Kidney (tissue), 14 donors: Measurements from ENCODE around the gene ZNF516. TPM values are rescaled to one million over a fixed set of nuclear protein-coding genes. Genes with fewer than 3 reads are reported as not detected.

Experiments used
- DNase-seq, 5 donors: peaks; one replicate each; pipeline ENCODE4 v3.0.0-alpha.2; 2013 to 2020
- FAIRE-seq: peaks from 2 replicates; lab custom pipeline; 2012; peaks lifted over from hg19 to GRCh38; lab: Jason Lieb, UNC
- H3K27ac ChIP-seq, 2 donors: one replicate each; pipeline ENCODE4 v1.7.0; 2013; ENCODE audit warnings: low read depth in 2 of 2, low read length in 2 of 2, inconsistent platforms in 1 of 2
- H3K27me3 ChIP-seq: one replicate; pipeline ENCODE4 v1.7.1; 2013; ENCODE audit warnings: low read length, inconsistent platforms; ENCODE audit not compliant: control insufficient read depth, insufficient read depth
- H3K36me3 ChIP-seq, 3 donors: one replicate each; pipeline versions ENCODE4 v1.7.0 to v1.7.1; 2013; ENCODE audit warnings: low read length in 3 of 3, control low read depth in 1 of 3, inconsistent platforms in 1 of 3; ENCODE audit not compliant: insufficient read depth in 3 of 3, control insufficient read depth in 2 of 3
- H3K4me1 ChIP-seq, 3 donors: one replicate each; pipeline versions ENCODE4 v1.7.0 to v1.7.1; 2013; ENCODE audit warnings: low read length in 3 of 3, inconsistent platforms in 1 of 3, low read depth in 1 of 3; ENCODE audit not compliant: control insufficient read depth in 2 of 3, insufficient read depth in 2 of 3
- H3K4me3 ChIP-seq, 3 donors: one replicate each; pipeline versions ENCODE4 v1.7.0 to v1.8.1; 2013; ENCODE audit warnings: low read length in 3 of 3, control low read depth in 1 of 3, inconsistent platforms in 1 of 3
- H3K9ac ChIP-seq, 3 donors: one replicate each; pipeline versions ENCODE4 v1.7.0 to v1.7.1; 2013; ENCODE audit warnings: low read length in 3 of 3, control low read depth in 1 of 3, inconsistent platforms in 1 of 3
- H3K9me3 ChIP-seq, 3 donors: one replicate each; pipeline versions ENCODE4 v1.7.0 to v1.7.1; 2013; ENCODE audit warnings: low read length in 3 of 3, control low read depth in 1 of 3, inconsistent platforms in 1 of 3; ENCODE audit not compliant: control insufficient read depth in 2 of 3, insufficient read depth in 1 of 3
- intact Hi-C: fragments of 100-400 bp; cut with DNase I; formaldehyde crosslinking; loops from one replicate; pipeline ENCODE4 v1.11.1; 2022
- polyA plus RNA-seq: library from polyadenylated mRNA; stranded (reverse); fragments of 350-450 nt; fragmentation: Illumina TruSeq; extraction: RNeasy Lipid Tissue Mini Kit (QIAGEN cat#74804); gene quantifications from one replicate; pipeline ENCODE4 v1.2.3, GENCODE V29; 2014; ENCODE audit warnings: low read depth, low replicate concordance; ENCODE audit not compliant: insufficient read depth
- total RNA-seq: library from RNA; stranded (reverse); fragmentation: NEBNext Ultra II Directional; extraction: Animal tissue kit (Norgen Biotek cat#: 25700); gene quantifications from one replicate; pipeline ENCODE4 v1.2.1, GENCODE V29; 2021
- TF ChIP-seq, protein P1 (sequence below): IDR thresholded peaks from 3 replicates; pipeline ENCODE4 v1.5.1; 2012; ENCODE audit warnings: mild to moderate bottlenecking, moderate library complexity, borderline replicate concordance; ENCODE audit not compliant: insufficient read depth; ENCODE audit errors: extremely low read depth
- donor health status: control.
- donor health status: control.
- donor health status: control.
- donor health status: control.
- donor health status: control.
- donor health status: DM: yes; HTN: yes; CAD: no.
- donor health status: Normal renal cell carcinoma (clear cell type).

ZNF516 gene
- total and polyA plus RNA-seq, 2 donors from 2014 or later, result 6.7 to 28.7 TPM

GRCh38 chr18:76399613-76400391 is 95.2 kb downstream of the ZNF516 start:
- H3K4me3 ChIP-seq, result no peak overlapping the region
- DNase-seq (no peak), FAIRE-seq (no peak)
- intact Hi-C loops, result loop anchor here (5.0 kb wide), 1 partner anchor 282 kb away; no protein-coding TSS in a partner anchor
- peaks cover 0 to 3% (median 2%) of the 10 kb centered on the region in 3 donors for H3K4me1 ChIP-seq
- TF ChIP-seq, protein P1, sequence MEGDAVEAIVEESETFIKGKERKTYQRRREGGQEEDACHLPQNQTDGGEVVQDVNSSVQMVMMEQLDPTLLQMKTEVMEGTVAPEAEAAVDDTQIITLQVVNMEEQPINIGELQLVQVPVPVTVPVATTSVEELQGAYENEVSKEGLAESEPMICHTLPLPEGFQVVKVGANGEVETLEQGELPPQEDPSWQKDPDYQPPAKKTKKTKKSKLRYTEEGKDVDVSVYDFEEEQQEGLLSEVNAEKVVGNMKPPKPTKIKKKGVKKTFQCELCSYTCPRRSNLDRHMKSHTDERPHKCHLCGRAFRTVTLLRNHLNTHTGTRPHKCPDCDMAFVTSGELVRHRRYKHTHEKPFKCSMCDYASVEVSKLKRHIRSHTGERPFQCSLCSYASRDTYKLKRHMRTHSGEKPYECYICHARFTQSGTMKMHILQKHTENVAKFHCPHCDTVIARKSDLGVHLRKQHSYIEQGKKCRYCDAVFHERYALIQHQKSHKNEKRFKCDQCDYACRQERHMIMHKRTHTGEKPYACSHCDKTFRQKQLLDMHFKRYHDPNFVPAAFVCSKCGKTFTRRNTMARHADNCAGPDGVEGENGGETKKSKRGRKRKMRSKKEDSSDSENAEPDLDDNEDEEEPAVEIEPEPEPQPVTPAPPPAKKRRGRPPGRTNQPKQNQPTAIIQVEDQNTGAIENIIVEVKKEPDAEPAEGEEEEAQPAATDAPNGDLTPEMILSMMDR, result no peak
- no peak overlapping the region for H3K9ac ChIP-seq
- peaks cover 0 to 3% (median 0%) of the 10 kb centered on the region in 3 donors for H3K9me3 ChIP-seq
- H3K27ac ChIP-seq, result no peak overlapping the region
- no peaks in the 10 kb centered on the region for H3K27me3 ChIP-seq
- peaks cover 3 to 6% (median 3%) of the 10 kb centered on the region in 3 donors for H3K36me3 ChIP-seq

GRCh38 chr18:76398896-76399612 is 96.0 kb downstream of the ZNF516 start:
- no peak overlapping the region for H3K4me3 ChIP-seq
- H3K36me3 ChIP-seq, result no peaks in the 10 kb centered on the region
- intact Hi-C loops, result loop anchor here (5.0 kb wide), 1 partner anchor 283 kb away; no protein-coding TSS in a partner anchor
- H3K27me3 ChIP-seq, result no peaks in the 10 kb centered on the region
- TF ChIP-seq, protein P1, result peak; percentile 98
- no peaks in the 10 kb centered on the region for H3K9me3 ChIP-seq
- FAIRE-seq (peak; percentile 87), DNase-seq (peak; percentile 82 to 92 (median 87))
- no peak overlapping the region for H3K9ac ChIP-seq
- no peak overlapping the region for H3K27ac ChIP-seq
- peaks cover 0 to 4% (median 2%) of the 10 kb centered on the region in 3 donors for H3K4me1 ChIP-seq

DNA sequence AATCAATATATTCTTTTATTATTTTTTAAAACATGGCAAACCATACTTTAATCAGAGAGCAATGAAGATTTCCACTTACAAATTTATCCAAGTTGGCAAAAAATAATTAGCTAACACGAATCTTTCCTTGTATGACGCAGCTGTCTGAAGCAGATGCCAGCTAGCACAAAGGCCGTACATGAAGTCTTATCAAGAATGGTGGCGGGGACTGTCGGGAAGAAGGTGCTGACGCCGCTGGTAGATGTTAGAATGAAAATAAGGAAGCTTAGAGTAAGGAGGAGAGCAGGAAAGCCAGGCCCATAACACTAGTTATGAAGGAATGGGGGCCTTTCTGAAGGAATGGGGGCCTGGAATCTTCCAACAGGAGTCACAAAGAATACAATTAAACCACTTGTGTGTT is 96.7 kb downstream of the ZNF516 start:
- H3K4me1 ChIP-seq, result peaks cover 0 to 4% (median 2%) of the 10 kb centered on the region in 3 donors
- H3K27me3 ChIP-seq, result no peaks in the 10 kb centered on the region
- no peak overlapping the region for H3K9ac ChIP-seq
- TF ChIP-seq, protein P1, result no peak
- H3K9me3 ChIP-seq, result no peaks in the 10 kb centered on the region
- FAIRE-seq (no peak), DNase-seq (no peak)
- no peak overlapping the region for H3K27ac ChIP-seq
- H3K4me3 ChIP-seq, result no peak overlapping the region
- no peaks in the 10 kb centered on the region for H3K36me3 ChIP-seq
- intact Hi-C loops, result loop anchor here (5.0 kb wide), 1 partner anchor 284 kb away; no protein-coding TSS in a partner anchor
